ENCODE data around the gene EXOC6B.

EXOC6B gene

GRCh38 chr2:72813841-72814240 lies 12.0 kb downstream of the EXOC6B start:
- H3K27ac ChIP-seq (ENCODE audit: low read length), result no peak overlapping the region
- no peaks in the 10 kb centered on the region for H3K27me3 ChIP-seq (ENCODE audit: control insufficient read depth in 1 of 2, insufficient read depth in 2 of 2, low read length in 2 of 2)
- H3K4me1 ChIP-seq (ENCODE audit: control insufficient read depth, insufficient read depth, low read length), result no peaks in the 10 kb centered on the region
- H3K9me3 ChIP-seq (ENCODE audit: control insufficient read depth in 2 of 2, low read length in 2 of 2), result no peaks in the 10 kb centered on the region
- H3K36me3 ChIP-seq (ENCODE audit: control insufficient read depth in 2 of 2, insufficient read depth in 2 of 2, low read length in 2 of 2), result peaks cover 0 to 3% of the 10 kb centered on the region in 2 donors
- H3K4me3 ChIP-seq (ENCODE audit: low read length in 2 of 2), result no peak overlapping the region
- H3K9ac ChIP-seq (ENCODE audit: low read length in 2 of 2), result no peak overlapping the region

- Histone ChIP-seq H3K4me1 (ENCODE audit: control insufficient read depth, insufficient read depth, low read length) (no peaks in the 10 kb centered on the region), H3K36me3 (ENCODE audit: control insufficient read depth in 2 of 2, insufficient read depth in 2 of 2, low read length in 2 of 2) (peaks cover 0 to 3% of the 10 kb centered on the region in 2 donors), H3K27me3 (ENCODE audit: control insufficient read depth in 1 of 2, insufficient read depth in 2 of 2, low read length in 2 of 2) (no peaks in the 10 kb centered on the region), H3K9ac (ENCODE audit: low read length in 2 of 2) (no peak overlapping the region), H3K27ac (ENCODE audit: low read length) (no peak overlapping the region), H3K4me3 (ENCODE audit: low read length in 2 of 2) (no peak overlapping the region), H3K9me3 (ENCODE audit: control insufficient read depth in 2 of 2, low read length in 2 of 2) (no peaks in the 10 kb centered on the region)
Measured at GRCh38 chr2:72810165-72810564, 15.7 kb downstream of the EXOC6B start.

- Histone ChIP-seq H3K4me3 (ENCODE audit: low read length in 2 of 2) (no peak overlapping the region), H3K4me1 (ENCODE audit: control insufficient read depth, insufficient read depth, low read length) (no peaks in the 10 kb centered on the region), H3K36me3 (ENCODE audit: control insufficient read depth in 2 of 2, insufficient read depth in 2 of 2, low read length in 2 of 2) (peaks cover 0 to 3% of the 10 kb centered on the region in 2 donors), H3K27me3 (ENCODE audit: control insufficient read depth in 1 of 2, insufficient read depth in 2 of 2, low read length in 2 of 2) (no peaks in the 10 kb centered on the region), H3K9ac (ENCODE audit: low read length in 2 of 2) (no peak overlapping the region), H3K9me3 (ENCODE audit: control insufficient read depth in 2 of 2, low read length in 2 of 2) (no peaks in the 10 kb centered on the region), H3K27ac (ENCODE audit: low read length) (no peak overlapping the region)
Measured at GRCh38 chr2:72809095-72809494, 16.7 kb downstream of the EXOC6B start.

GRCh38 chr2:72806280-72806945 lies 19.4 kb downstream of the EXOC6B start:
- Histone ChIP-seq H3K4me1 (ENCODE audit: control insufficient read depth, insufficient read depth, low read length) (no peaks in the 10 kb centered on the region), H3K27ac (ENCODE audit: low read length) (no peak overlapping the region), H3K4me3 (ENCODE audit: low read length in 2 of 2) (no peak overlapping the region), H3K9ac (ENCODE audit: low read length in 2 of 2) (no peak overlapping the region), H3K36me3 (ENCODE audit: control insufficient read depth in 2 of 2, insufficient read depth in 2 of 2, low read length in 2 of 2) (peaks cover 0 to 3% of the 10 kb centered on the region in 2 donors), H3K9me3 (ENCODE audit: control insufficient read depth in 2 of 2, low read length in 2 of 2) (no peaks in the 10 kb centered on the region), H3K27me3 (ENCODE audit: control insufficient read depth in 1 of 2, insufficient read depth in 2 of 2, low read length in 2 of 2) (no peaks in the 10 kb centered on the region)

GRCh38 chr2:72803626-72804320 lies 22.1 kb downstream of the EXOC6B start:
- no peak overlapping the region for H3K9ac ChIP-seq (ENCODE audit: low read length in 2 of 2)
- no peak overlapping the region for H3K27ac ChIP-seq (ENCODE audit: low read length)
- no peaks in the 10 kb centered on the region for H3K27me3 ChIP-seq (ENCODE audit: control insufficient read depth in 1 of 2, insufficient read depth in 2 of 2, low read length in 2 of 2)
- H3K4me3 ChIP-seq (ENCODE audit: low read length in 2 of 2), result no peak overlapping the region
- no peaks in the 10 kb centered on the region for H3K4me1 ChIP-seq (ENCODE audit: control insufficient read depth, insufficient read depth, low read length)
- no peaks in the 10 kb centered on the region for H3K9me3 ChIP-seq (ENCODE audit: control insufficient read depth in 2 of 2, low read length in 2 of 2)
- H3K36me3 ChIP-seq (ENCODE audit: control insufficient read depth in 2 of 2, insufficient read depth in 2 of 2, low read length in 2 of 2), result no peaks in the 10 kb centered on the region

GRCh38 chr2:72803151-72803550 lies 22.7 kb downstream of the EXOC6B start:
- H3K9me3 ChIP-seq (ENCODE audit: control insufficient read depth in 2 of 2, low read length in 2 of 2), result no peaks in the 10 kb centered on the region
- no peaks in the 10 kb centered on the region for H3K36me3 ChIP-seq (ENCODE audit: control insufficient read depth in 2 of 2, insufficient read depth in 2 of 2, low read length in 2 of 2)
- no peaks in the 10 kb centered on the region for H3K27me3 ChIP-seq (ENCODE audit: control insufficient read depth in 1 of 2, insufficient read depth in 2 of 2, low read length in 2 of 2)
- no peak overlapping the region for H3K9ac ChIP-seq (ENCODE audit: low read length in 2 of 2)
- H3K4me1 ChIP-seq (ENCODE audit: control insufficient read depth, insufficient read depth, low read length), result no peaks in the 10 kb centered on the region
- no peak overlapping the region for H3K4me3 ChIP-seq (ENCODE audit: low read length in 2 of 2)
- no peak overlapping the region for H3K27ac ChIP-seq (ENCODE audit: low read length)

- Histone ChIP-seq H3K9ac (ENCODE audit: low read length in 2 of 2) (no peak overlapping the region), H3K36me3 (ENCODE audit: control insufficient read depth in 2 of 2, insufficient read depth in 2 of 2, low read length in 2 of 2) (no peaks in the 10 kb centered on the region), H3K4me3 (ENCODE audit: low read length in 2 of 2) (no peak overlapping the region), H3K9me3 (ENCODE audit: control insufficient read depth in 2 of 2, low read length in 2 of 2) (no peaks in the 10 kb centered on the region), H3K27ac (ENCODE audit: low read length) (no peak overlapping the region), H3K4me1 (ENCODE audit: control insufficient read depth, insufficient read depth, low read length) (no peaks in the 10 kb centered on the region), H3K27me3 (ENCODE audit: control insufficient read depth in 1 of 2, insufficient read depth in 2 of 2, low read length in 2 of 2) (no peaks in the 10 kb centered on the region)
Measured at GRCh38 chr2:72800492-72800891, 25.3 kb downstream of the EXOC6B start.

GRCh38 chr2:72797740-72798139 lies 28.1 kb downstream of the EXOC6B start:
- Histone ChIP-seq H3K4me1 (ENCODE audit: control insufficient read depth, insufficient read depth, low read length) (no peaks in the 10 kb centered on the region), H3K36me3 (ENCODE audit: control insufficient read depth in 2 of 2, insufficient read depth in 2 of 2, low read length in 2 of 2) (no peaks in the 10 kb centered on the region), H3K4me3 (ENCODE audit: low read length in 2 of 2) (no peak overlapping the region), H3K27me3 (ENCODE audit: control insufficient read depth in 1 of 2, insufficient read depth in 2 of 2, low read length in 2 of 2) (no peaks in the 10 kb centered on the region), H3K9ac (ENCODE audit: low read length in 2 of 2) (no peak overlapping the region), H3K27ac (ENCODE audit: low read length) (no peak overlapping the region), H3K9me3 (ENCODE audit: control insufficient read depth in 2 of 2, low read length in 2 of 2) (no peaks in the 10 kb centered on the region)

- no peaks in the 10 kb centered on the region for H3K9me3 ChIP-seq (ENCODE audit: control insufficient read depth in 2 of 2, low read length in 2 of 2)
- no peak overlapping the region for H3K4me3 ChIP-seq (ENCODE audit: low read length in 2 of 2)
- no peak overlapping the region for H3K27ac ChIP-seq (ENCODE audit: low read length)
- H3K27me3 ChIP-seq (ENCODE audit: control insufficient read depth in 1 of 2, insufficient read depth in 2 of 2, low read length in 2 of 2), result no peaks in the 10 kb centered on the region
- H3K4me1 ChIP-seq (ENCODE audit: control insufficient read depth, insufficient read depth, low read length), result no peaks in the 10 kb centered on the region
- no peak overlapping the region for H3K9ac ChIP-seq (ENCODE audit: low read length in 2 of 2)
- no peaks in the 10 kb centered on the region for H3K36me3 ChIP-seq (ENCODE audit: control insufficient read depth in 2 of 2, insufficient read depth in 2 of 2, low read length in 2 of 2)
Measured at GRCh38 chr2:72796766-72797165, 29.1 kb downstream of the EXOC6B start.

- Histone ChIP-seq H3K9ac (ENCODE audit: low read length in 2 of 2) (no peak overlapping the region), H3K27me3 (ENCODE audit: control insufficient read depth in 1 of 2, insufficient read depth in 2 of 2, low read length in 2 of 2) (no peaks in the 10 kb centered on the region), H3K4me3 (ENCODE audit: low read length in 2 of 2) (no peak overlapping the region), H3K9me3 (ENCODE audit: control insufficient read depth in 2 of 2, low read length in 2 of 2) (no peaks in the 10 kb centered on the region), H3K27ac (ENCODE audit: low read length) (no peak overlapping the region), H3K36me3 (ENCODE audit: control insufficient read depth in 2 of 2, insufficient read depth in 2 of 2, low read length in 2 of 2) (no peaks in the 10 kb centered on the region), H3K4me1 (ENCODE audit: control insufficient read depth, insufficient read depth, low read length) (no peaks in the 10 kb centered on the region)
Measured at GRCh38 chr2:72794572-72794971, 31.3 kb downstream of the EXOC6B start.

- H3K4me1 ChIP-seq (ENCODE audit: control insufficient read depth, insufficient read depth, low read length), result no peaks in the 10 kb centered on the region
- no peak overlapping the region for H3K27ac ChIP-seq (ENCODE audit: low read length)
Measured at GRCh38 chr2:72793798-72794440, 31.9 kb downstream of the EXOC6B start.

More at GRCh38 chr2:72793798-72794440, 31.9 kb downstream of the EXOC6B start:
- no peak overlapping the region for H3K9ac ChIP-seq (ENCODE audit: low read length in 2 of 2)
- no peaks in the 10 kb centered on the region for H3K36me3 ChIP-seq (ENCODE audit: control insufficient read depth in 2 of 2, insufficient read depth in 2 of 2, low read length in 2 of 2)
- no peaks in the 10 kb centered on the region for H3K9me3 ChIP-seq (ENCODE audit: control insufficient read depth in 2 of 2, low read length in 2 of 2)
- H3K4me3 ChIP-seq (ENCODE audit: low read length in 2 of 2), result no peak overlapping the region
- H3K27me3 ChIP-seq (ENCODE audit: control insufficient read depth in 1 of 2, insufficient read depth in 2 of 2, low read length in 2 of 2), result no peaks in the 10 kb centered on the region

All from stomach smooth muscle (tissue), 2 donors.